HepG2 (cell line): ENCODE measurements around the gene UST. TPM values are rescaled to one million over a fixed set of nuclear protein-coding genes. Genes with fewer than 3 reads are reported as not detected.

ENCODE experiments used
- FOXA1 ChIP-seq, 2 experiments: fragments of 450-650 bp in 1 of 2; sonication (generic) in 1 of 2; formaldehyde crosslinking in 1 of 2; IDR thresholded peaks; 2 replicates each; pipeline versions ENCODE4 v1.4.0 to v1.6.1; 2016 to 2020; ENCODE audit warnings: missing genetic modification reagents in 1 of 2
- FOXJ3 ChIP-seq: sonication (generic); formaldehyde crosslinking; IDR thresholded peaks from 2 replicates; pipeline ENCODE4 v1.4.0; 2020; ENCODE audit warnings: missing genetic modification reagents, mild to moderate bottlenecking, borderline replicate concordance
- MIXL1 ChIP-seq: IDR thresholded peaks from 2 replicates; pipeline ENCODE4 v1.6.1; 2016
- NCOA2 ChIP-seq: sonication (generic); formaldehyde crosslinking; IDR thresholded peaks from 2 replicates; pipeline ENCODE4 v1.8.0; 2022; ENCODE audit warnings: inconsistent platforms
- RXRA ChIP-seq: sonication (generic); formaldehyde crosslinking; IDR thresholded peaks from 2 replicates; pipeline ENCODE4 v1.5.1; 2020; ENCODE audit warnings: missing genetic modification reagents
- SMAD1 ChIP-seq: sonication (generic); formaldehyde crosslinking; IDR thresholded peaks from 2 replicates; pipeline ENCODE4 v1.4.0; 2020; ENCODE audit warnings: missing genetic modification reagents, low read depth, mild to moderate bottlenecking, borderline replicate concordance
- THAP11 ChIP-seq: IDR thresholded peaks from 2 replicates; pipeline ENCODE4 v1.6.1; 2016; ENCODE audit warnings: missing biosample characterization, missing genetic modification reagents
- YEATS4 ChIP-seq: sonication (generic); formaldehyde crosslinking; IDR thresholded peaks from 2 replicates; pipeline ENCODE4 v1.4.0; 2020; ENCODE audit warnings: missing genetic modification reagents, borderline replicate concordance
- ZMYM4 ChIP-seq: sonication (generic); formaldehyde crosslinking; IDR thresholded peaks from 2 replicates; pipeline ENCODE4 v1.8.1; 2023; ENCODE audit warnings: mild to moderate bottlenecking, missing genetic modification reagents
- ZNF644 ChIP-seq: IDR thresholded peaks from 2 replicates; pipeline ENCODE4 v1.6.1; 2016; ENCODE audit warnings: low read depth
- polyA plus RNA-seq, 8 experiments: library from polyadenylated mRNA; depleted of rRNA in 3 of 8; stranded (reverse) in 7 of 8; unstranded in 1 of 8; fragments of >200 nt; fragmentation: Illumina TruSeq in 4 of 8; extraction: Trizol in 4 of 8; gene quantifications; 2 replicates each; pipeline versions ENCODE4 v1.2.1 to v1.2.3, GENCODE V29; 2011 to 2016; ENCODE audit warnings: low read depth in 4 of 8, missing spikeins in 1 of 8, mixed read lengths in 1 of 8; ENCODE audit not compliant: insufficient read depth in 1 of 8
- total RNA-seq, 5 experiments: library from RNA; depleted of rRNA; stranded (reverse); fragments of >200 nt; fragmentation: Illumina TruSeq; extraction: Trizol; gene quantifications; 2 replicates each; pipeline ENCODE4 v1.2.3, GENCODE V29; 2016; ENCODE audit warnings: low read depth in 1 of 5
- TF ChIP-seq, protein P1 (sequence below): sonication (generic); formaldehyde crosslinking; IDR thresholded peaks from 2 replicates; pipeline ENCODE4 v1.5.1; 2020; ENCODE audit warnings: mild to moderate bottlenecking, missing genetic modification reagents
- TF ChIP-seq, protein P2 (sequence below): sonication (generic); formaldehyde crosslinking; conservative IDR thresholded peaks from 2 replicates; pipeline ENCODE4 v1.5.0; 2020; ENCODE audit warnings: missing genetic modification reagents
- TF ChIP-seq, protein P3 (sequence below): sonication (generic); formaldehyde crosslinking; IDR thresholded peaks from 2 replicates; pipeline ENCODE4 v1.8.1; 2022; ENCODE audit warnings: low read depth, mild to moderate bottlenecking, missing genetic modification reagents
- TF ChIP-seq, protein P4 (sequence below): sonication (generic); formaldehyde crosslinking; IDR thresholded peaks from 2 replicates; pipeline ENCODE4 v1.4.0; 2020; ENCODE audit warnings: mild to moderate bottlenecking, missing genetic modification reagents
- TF ChIP-seq, protein P5 (sequence below): sonication (generic); formaldehyde crosslinking; IDR thresholded peaks from 2 replicates; pipeline ENCODE4 v1.4.0; 2020; ENCODE audit warnings: missing genetic modification reagents, borderline replicate concordance

UST gene
- total and polyA plus RNA-seq, 2 of the 13 experiments (the other 11 are each of a cell fraction or from before 2014, with no cell fraction given), result 0.27 TPM; not detected in 1

DNA sequence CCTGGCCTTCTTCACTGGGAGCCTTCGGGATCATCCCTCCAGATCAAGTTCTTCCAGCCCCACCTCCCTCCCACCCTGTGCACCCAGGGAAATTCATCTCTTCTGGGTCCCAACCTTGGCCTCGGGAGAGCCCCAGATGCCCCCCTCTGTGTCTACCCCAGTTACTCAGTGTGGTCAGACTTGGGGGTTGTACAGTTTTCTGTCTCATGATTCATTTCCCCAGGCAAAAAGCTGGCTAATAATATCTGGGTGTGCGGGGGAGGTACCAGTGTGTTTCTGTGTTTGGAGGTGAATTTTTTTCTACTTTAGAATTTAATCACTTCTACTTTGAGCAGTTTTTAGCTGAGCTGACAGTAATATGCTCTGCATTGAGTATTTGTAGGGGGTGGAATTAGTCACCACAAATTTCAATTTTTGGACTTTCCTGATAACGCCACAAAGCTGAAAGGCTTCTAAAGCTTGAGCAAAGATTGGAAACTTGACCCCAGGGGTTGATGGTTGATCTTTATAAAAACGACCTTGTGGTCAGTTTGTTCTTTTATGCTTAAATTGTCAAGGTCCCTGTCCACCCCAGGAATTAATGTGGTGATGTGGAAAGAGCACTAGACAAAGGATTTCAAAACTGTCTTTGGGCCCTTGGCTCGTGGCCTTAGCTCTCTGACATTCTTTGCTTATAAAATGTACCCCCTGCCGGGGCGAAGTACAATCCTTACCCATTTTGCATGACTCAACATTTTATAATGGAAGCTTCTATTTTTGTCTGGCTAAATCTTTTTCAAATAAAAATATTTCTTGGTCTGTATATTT lies 286.0 kb downstream of the UST start (continued):
- TF ChIP-seq, protein P1, sequence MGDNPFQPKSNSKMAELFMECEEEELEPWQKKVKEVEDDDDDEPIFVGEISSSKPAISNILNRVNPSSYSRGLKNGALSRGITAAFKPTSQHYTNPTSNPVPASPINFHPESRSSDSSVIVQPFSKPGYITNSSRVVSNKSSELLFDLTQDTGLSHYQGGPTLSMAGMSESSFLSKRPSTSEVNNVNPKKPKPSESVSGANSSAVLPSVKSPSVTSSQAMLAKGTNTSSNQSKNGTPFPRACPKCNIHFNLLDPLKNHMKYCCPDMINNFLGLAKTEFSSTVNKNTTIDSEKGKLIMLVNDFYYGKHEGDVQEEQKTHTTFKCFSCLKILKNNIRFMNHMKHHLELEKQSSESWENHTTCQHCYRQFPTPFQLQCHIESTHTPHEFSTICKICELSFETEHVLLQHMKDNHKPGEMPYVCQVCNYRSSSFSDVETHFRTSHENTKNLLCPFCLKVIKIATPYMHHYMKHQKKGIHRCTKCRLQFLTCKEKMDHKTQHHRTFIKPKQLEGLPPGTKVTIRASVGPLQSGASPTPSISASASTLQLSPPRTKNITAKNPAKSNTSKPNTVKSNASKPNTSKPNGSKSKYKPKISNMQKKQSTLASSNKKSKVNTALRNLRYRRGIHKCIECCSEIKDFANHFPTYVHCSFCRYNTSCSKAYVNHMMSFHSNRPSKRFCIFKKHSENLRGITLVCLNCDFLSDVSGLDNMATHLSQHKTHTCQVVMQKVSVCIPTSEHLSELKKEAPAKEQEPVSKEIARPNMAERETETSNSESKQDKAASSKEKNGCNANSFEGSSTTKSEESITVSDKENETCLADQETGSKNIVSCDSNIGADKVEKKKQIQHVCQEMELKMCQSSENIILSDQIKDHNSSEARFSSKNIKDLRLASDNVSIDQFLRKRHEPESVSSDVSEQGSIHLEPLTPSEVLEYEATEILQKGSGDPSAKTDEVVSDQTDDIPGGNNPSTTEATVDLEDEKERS, result 0 out of 2 replicates have a peak, but pooled peaks have one; percentile 23
- TF ChIP-seq, protein P2, sequence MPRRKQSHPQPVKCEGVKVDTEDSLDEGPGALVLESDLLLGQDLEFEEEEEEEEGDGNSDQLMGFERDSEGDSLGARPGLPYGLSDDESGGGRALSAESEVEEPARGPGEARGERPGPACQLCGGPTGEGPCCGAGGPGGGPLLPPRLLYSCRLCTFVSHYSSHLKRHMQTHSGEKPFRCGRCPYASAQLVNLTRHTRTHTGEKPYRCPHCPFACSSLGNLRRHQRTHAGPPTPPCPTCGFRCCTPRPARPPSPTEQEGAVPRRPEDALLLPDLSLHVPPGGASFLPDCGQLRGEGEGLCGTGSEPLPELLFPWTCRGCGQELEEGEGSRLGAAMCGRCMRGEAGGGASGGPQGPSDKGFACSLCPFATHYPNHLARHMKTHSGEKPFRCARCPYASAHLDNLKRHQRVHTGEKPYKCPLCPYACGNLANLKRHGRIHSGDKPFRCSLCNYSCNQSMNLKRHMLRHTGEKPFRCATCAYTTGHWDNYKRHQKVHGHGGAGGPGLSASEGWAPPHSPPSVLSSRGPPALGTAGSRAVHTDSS (CRISPR knock-in tag), result no peak
- TF ChIP-seq, protein P3, sequence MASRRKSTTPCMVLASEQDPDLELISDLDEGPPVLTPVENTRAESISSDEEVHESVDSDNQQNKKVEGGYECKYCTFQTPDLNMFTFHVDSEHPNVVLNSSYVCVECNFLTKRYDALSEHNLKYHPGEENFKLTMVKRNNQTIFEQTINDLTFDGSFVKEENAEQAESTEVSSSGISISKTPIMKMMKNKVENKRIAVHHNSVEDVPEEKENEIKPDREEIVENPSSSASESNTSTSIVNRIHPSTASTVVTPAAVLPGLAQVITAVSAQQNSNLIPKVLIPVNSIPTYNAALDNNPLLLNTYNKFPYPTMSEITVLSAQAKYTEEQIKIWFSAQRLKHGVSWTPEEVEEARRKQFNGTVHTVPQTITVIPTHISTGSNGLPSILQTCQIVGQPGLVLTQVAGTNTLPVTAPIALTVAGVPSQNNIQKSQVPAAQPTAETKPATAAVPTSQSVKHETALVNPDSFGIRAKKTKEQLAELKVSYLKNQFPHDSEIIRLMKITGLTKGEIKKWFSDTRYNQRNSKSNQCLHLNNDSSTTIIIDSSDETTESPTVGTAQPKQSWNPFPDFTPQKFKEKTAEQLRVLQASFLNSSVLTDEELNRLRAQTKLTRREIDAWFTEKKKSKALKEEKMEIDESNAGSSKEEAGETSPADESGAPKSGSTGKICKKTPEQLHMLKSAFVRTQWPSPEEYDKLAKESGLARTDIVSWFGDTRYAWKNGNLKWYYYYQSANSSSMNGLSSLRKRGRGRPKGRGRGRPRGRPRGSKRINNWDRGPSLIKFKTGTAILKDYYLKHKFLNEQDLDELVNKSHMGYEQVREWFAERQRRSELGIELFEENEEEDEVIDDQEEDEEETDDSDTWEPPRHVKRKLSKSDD, result peak; percentile 68; the same call in 1 of the 2 replicates
- TF ChIP-seq THAP11 (CRISPR knock-in tag), result peak; percentile 55
- TF ChIP-seq ZNF644 (CRISPR knock-in tag), result peak; percentile 80
- TF ChIP-seq SMAD1 (CRISPR knock-in tag), result no peak
- TF ChIP-seq FOXA1 (IDR thresholded peaks at IDR 0.05), result no peak
- TF ChIP-seq FOXA1 (CRISPR knock-in tag; IDR thresholded peaks at IDR 0.05), result peak; percentile 63; the same call in 1 of the 2 replicates
- peak; percentile 39; the same call in 1 of the 2 replicates for TF ChIP-seq YEATS4
- peak; percentile 94; the same call in 1 of the 2 replicates for TF ChIP-seq FOXJ3 (CRISPR knock-in tag)
- peak; percentile 73 for TF ChIP-seq ZMYM4
- peak; percentile 61; the same call in 1 of the 2 replicates for TF ChIP-seq MIXL1 (CRISPR knock-in tag)
- TF ChIP-seq, protein P4, sequence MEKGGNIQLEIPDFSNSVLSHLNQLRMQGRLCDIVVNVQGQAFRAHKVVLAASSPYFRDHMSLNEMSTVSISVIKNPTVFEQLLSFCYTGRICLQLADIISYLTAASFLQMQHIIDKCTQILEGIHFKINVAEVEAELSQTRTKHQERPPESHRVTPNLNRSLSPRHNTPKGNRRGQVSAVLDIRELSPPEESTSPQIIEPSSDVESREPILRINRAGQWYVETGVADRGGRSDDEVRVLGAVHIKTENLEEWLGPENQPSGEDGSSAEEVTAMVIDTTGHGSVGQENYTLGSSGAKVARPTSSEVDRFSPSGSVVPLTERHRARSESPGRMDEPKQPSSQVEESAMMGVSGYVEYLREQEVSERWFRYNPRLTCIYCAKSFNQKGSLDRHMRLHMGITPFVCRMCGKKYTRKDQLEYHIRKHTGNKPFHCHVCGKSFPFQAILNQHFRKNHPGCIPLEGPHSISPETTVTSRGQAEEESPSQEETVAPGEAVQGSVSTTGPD (CRISPR knock-in tag), result 0 out of 2 replicates have a peak, but pooled peaks have one; percentile 32
- peak; percentile 20; the same call in 1 of the 2 replicates for TF ChIP-seq RXRA
- TF ChIP-seq NCOA2 (CRISPR knock-in tag), result peak; percentile 96
- TF ChIP-seq, protein P5, sequence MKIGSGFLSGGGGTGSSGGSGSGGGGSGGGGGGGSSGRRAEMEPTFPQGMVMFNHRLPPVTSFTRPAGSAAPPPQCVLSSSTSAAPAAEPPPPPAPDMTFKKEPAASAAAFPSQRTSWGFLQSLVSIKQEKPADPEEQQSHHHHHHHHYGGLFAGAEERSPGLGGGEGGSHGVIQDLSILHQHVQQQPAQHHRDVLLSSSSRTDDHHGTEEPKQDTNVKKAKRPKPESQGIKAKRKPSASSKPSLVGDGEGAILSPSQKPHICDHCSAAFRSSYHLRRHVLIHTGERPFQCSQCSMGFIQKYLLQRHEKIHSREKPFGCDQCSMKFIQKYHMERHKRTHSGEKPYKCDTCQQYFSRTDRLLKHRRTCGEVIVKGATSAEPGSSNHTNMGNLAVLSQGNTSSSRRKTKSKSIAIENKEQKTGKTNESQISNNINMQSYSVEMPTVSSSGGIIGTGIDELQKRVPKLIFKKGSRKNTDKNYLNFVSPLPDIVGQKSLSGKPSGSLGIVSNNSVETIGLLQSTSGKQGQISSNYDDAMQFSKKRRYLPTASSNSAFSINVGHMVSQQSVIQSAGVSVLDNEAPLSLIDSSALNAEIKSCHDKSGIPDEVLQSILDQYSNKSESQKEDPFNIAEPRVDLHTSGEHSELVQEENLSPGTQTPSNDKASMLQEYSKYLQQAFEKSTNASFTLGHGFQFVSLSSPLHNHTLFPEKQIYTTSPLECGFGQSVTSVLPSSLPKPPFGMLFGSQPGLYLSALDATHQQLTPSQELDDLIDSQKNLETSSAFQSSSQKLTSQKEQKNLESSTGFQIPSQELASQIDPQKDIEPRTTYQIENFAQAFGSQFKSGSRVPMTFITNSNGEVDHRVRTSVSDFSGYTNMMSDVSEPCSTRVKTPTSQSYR (CRISPR knock-in tag), result peak; percentile 43; the same call in 1 of the 2 replicates
